ENCODE data around the gene ASPSCR1. TPM values are rescaled to one million over a fixed set of nuclear protein-coding genes. Genes with fewer than 3 reads are reported as not detected.

Gene ASPSCR1
- total RNA-seq, 6 donors from 2014 or later = 26.0 to 96.4 (median 56.1) TPM

- Histone ChIP-seq H3K27ac (no peak overlapping the region), H3K4me1 (peaks cover 0 to 21% (median 7%) of the 10 kb centered on the region in 4 donors), H3K36me3 (peaks cover 0 to 15% (median 5%) of the 10 kb centered on the region in 4 donors), H3K4me3 (no peak overlapping the region), H3K9me3 (no peaks in the 10 kb centered on the region), H3K27me3 (no peaks in the 10 kb centered on the region)
- TF ChIP-seq, protein P1, sequence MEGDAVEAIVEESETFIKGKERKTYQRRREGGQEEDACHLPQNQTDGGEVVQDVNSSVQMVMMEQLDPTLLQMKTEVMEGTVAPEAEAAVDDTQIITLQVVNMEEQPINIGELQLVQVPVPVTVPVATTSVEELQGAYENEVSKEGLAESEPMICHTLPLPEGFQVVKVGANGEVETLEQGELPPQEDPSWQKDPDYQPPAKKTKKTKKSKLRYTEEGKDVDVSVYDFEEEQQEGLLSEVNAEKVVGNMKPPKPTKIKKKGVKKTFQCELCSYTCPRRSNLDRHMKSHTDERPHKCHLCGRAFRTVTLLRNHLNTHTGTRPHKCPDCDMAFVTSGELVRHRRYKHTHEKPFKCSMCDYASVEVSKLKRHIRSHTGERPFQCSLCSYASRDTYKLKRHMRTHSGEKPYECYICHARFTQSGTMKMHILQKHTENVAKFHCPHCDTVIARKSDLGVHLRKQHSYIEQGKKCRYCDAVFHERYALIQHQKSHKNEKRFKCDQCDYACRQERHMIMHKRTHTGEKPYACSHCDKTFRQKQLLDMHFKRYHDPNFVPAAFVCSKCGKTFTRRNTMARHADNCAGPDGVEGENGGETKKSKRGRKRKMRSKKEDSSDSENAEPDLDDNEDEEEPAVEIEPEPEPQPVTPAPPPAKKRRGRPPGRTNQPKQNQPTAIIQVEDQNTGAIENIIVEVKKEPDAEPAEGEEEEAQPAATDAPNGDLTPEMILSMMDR (IDR thresholded peaks at IDR 0.05) = no peak
- TF ChIP-seq POLR2AphosphoS5 (IDR thresholded peaks at IDR 0.05) = no peak
- no peak for TF ChIP-seq EP300 (IDR thresholded peaks at IDR 0.05)
- no peak for TF ChIP-seq POLR2A (IDR thresholded peaks at IDR 0.05)
- ATAC-seq (ENCODE audit: low FRiP score in 2 of 2) = no peak
- 90% methylated on average over 4 to 26 of the region's 26 CpGs for WGBS, 2 donors
- no peak for DNase-seq
Observed at GRCh38 chr17:82008258-82008940, 31.0 kb downstream of the ASPSCR1 start.

GRCh38 chr17:82008941-82009405 is 31.5 kb downstream of the ASPSCR1 start:
- ATAC-seq (ENCODE audit: low FRiP score in 2 of 2) (no peak), DNase-seq (peak in 1 of 2 donors; percentile 81)
- Histone ChIP-seq H3K27ac (no peak overlapping the region), H3K4me1 (peaks cover 0 to 21% (median 10%) of the 10 kb centered on the region in 4 donors), H3K9me3 (no peaks in the 10 kb centered on the region), H3K27me3 (no peaks in the 10 kb centered on the region), H3K36me3 (peaks cover 0 to 15% (median 5%) of the 10 kb centered on the region in 4 donors), H3K4me3 (no peak overlapping the region)
- TF ChIP-seq POLR2AphosphoS5 (IDR thresholded peaks at IDR 0.05) (no peak), POLR2A (IDR thresholded peaks at IDR 0.05) (no peak), EP300 (IDR thresholded peaks at IDR 0.05) (no peak)
- TF ChIP-seq, protein P1 (IDR thresholded peaks at IDR 0.05) = no peak
- 82 to 88% methylated on average over 5 to 18 of the region's 28 CpGs for WGBS, 2 donors

DNA sequence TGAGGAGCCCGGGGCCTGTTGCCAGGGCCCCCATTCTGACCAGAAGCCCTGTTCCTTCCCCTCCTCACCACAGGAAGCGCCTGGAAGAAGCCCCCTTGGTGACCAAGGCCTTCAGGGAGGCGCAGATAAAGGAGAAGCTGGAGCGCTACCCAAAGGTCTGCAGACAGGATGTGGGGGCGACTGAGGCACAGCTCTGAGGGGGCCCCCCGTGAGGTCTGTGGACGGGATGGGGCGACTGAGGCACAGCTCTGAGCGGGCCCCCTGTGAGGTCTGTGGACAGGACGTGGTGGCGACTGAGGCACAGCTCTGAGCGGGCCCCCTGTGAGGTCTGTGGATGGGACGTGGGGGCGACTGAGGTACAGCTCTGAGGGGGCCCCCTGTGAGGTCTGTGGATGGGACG is 32.0 kb downstream of the ASPSCR1 start:
- Histone ChIP-seq H3K36me3 (peaks cover 0 to 15% (median 5%) of the 10 kb centered on the region in 4 donors), H3K9me3 (no peaks in the 10 kb centered on the region), H3K4me1 (peaks cover 0 to 26% (median 14%) of the 10 kb centered on the region in 4 donors), H3K27ac (no peak overlapping the region), H3K4me3 (no peak overlapping the region), H3K27me3 (no peaks in the 10 kb centered on the region)
- DNase-seq = peak in 1 of 2 donors; percentile 37
- ATAC-seq (ENCODE audit: low FRiP score in 2 of 2) = no peak
- WGBS, 2 donors = 65 to 83% methylated on average over 12 to 15 of the region's 15 CpGs
- TF ChIP-seq EP300 (IDR thresholded peaks at IDR 0.05) (no peak), POLR2A (IDR thresholded peaks at IDR 0.05) (no peak), POLR2AphosphoS5 (IDR thresholded peaks at IDR 0.05) (no peak)
- TF ChIP-seq, protein P1 (IDR thresholded peaks at IDR 0.05) = no peak

DNA sequence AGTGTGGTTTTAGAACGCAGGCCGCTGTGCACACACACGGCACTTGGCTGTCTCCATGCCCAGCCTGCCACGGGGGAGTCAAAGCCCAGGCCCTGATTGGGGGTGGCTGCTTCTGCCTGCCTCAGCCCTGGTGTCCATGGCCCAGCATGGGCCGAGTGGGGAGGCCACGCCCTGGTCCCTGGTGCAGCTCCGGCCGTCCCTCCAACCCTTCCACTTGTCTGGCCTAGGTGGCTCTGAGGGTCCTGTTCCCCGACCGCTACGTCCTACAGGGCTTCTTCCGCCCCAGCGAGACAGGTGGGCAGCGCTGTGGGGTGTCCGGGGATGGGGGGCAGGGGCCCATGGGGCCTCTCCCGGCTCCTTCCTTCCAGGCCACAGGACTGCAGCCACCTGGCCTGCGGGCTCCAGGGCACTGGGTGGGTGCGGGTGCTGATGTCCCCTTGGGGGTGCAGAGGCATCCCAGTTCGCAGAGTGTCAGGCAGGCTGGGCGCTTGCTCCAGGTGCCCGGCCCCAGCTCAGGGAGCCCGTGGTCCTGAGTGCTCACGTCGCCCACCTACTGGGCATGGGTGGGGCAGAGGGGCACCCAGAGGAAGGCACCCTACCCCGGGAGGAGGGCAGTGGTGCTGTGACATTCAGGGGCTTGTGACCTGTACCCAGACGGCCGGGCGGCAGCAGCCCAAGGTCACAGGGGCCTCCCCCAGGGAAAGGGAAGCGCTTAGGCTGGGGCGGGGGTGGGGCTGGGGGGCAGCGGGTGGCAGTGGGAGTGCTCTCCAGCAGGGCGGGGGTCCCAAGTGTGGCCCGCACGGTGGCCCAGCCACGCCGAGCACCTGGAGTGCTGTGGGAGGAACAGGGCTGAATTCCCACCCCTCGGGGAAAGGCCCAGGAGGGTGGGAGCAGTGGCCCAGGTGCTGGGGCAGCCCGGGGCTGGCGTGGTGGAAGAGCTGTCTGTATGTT is 33.4 kb downstream of the ASPSCR1 start:
- no peaks in the 10 kb centered on the region for H3K9me3 ChIP-seq
- H3K4me1 ChIP-seq = peaks cover 0 to 32% (median 19%) of the 10 kb centered on the region in 4 donors
- ATAC-seq (ENCODE audit: low FRiP score in 2 of 2) (no peak), DNase-seq (peak in 1 of 2 donors; percentile 70)
- no peaks in the 10 kb centered on the region for H3K27me3 ChIP-seq
- no peak overlapping the region for H3K4me3 ChIP-seq
- WGBS, 2 donors = 93 to 97% methylated on average over 13 to 23 of the region's 39 CpGs
- TF ChIP-seq EP300 (IDR thresholded peaks at IDR 0.05) (no peak), POLR2AphosphoS5 (IDR thresholded peaks at IDR 0.05) (no peak), POLR2A (IDR thresholded peaks at IDR 0.05) (no peak)
- TF ChIP-seq, protein P1 (IDR thresholded peaks at IDR 0.05) = no peak
- H3K27ac ChIP-seq = no peak overlapping the region
- peaks cover 0 to 15% (median 5%) of the 10 kb centered on the region in 4 donors for H3K36me3 ChIP-seq

All from upper lobe of left lung (tissue), 6 donors.